Right atrium auricular region (tissue), 2 donors: ENCODE data around the gene SHBG. TPM values are rescaled to one million over a fixed set of nuclear protein-coding genes. Genes with fewer than 3 reads are reported as not detected.

Experiments used
- DNase-seq: peaks from one replicate; pipeline ENCODE4 v3.0.0-alpha.2; 2019; ENCODE audit warnings: low spot score
- H3K27ac ChIP-seq, 2 donors: fragments of 200-600 bp; sonication (generic); 1 replicate in 1 of 2; 2 replicates in 1 of 2; pipeline ENCODE4 v1.5.1; 2016 to 2019
- H3K27me3 ChIP-seq, 2 donors: fragments of 200-600 bp; sonication (generic); one replicate each; pipeline versions ENCODE4 v1.5.1 to v1.6.0; 2017 to 2019
- H3K36me3 ChIP-seq: fragments of 200-600 bp; sonication (generic); one replicate; pipeline ENCODE4 v1.5.1; 2016
- H3K4me1 ChIP-seq, 2 donors: fragments of 200-600 bp; sonication (generic); one replicate each; pipeline versions ENCODE4 v1.5.1 to v1.6.0; 2017 to 2019
- H3K4me3 ChIP-seq, 2 donors: fragments of 200-600 bp; sonication (generic); 1 replicate in 1 of 2; 2 replicates in 1 of 2; pipeline ENCODE4 v1.5.1; 2017 to 2019; ENCODE audit warnings: mild to moderate bottlenecking in 1 of 2, moderate library complexity in 1 of 2
- H3K9me3 ChIP-seq, 2 donors: fragments of 200-600 bp; sonication (generic); one replicate each; pipeline ENCODE4 v1.5.1; 2019
- total RNA-seq, 2 donors: library from RNA; depleted of rRNA; stranded (reverse); fragments of >200 nt; gene quantifications; one replicate each; pipeline ENCODE4 v1.1.0, GENCODE V29; 2016
- TF ChIP-seq, protein P1 (sequence below), 2 donors: fragments of 200-600 bp; sonication (generic); IDR thresholded peaks; one replicate each; pipeline ENCODE4 v1.5.1; 2019; ENCODE audit warnings: antibody characterized with exemption in 2 of 2

SHBG gene
- total RNA-seq, 2 donors from 2014 or later, result 0.39 TPM; not detected in 1

DNA sequence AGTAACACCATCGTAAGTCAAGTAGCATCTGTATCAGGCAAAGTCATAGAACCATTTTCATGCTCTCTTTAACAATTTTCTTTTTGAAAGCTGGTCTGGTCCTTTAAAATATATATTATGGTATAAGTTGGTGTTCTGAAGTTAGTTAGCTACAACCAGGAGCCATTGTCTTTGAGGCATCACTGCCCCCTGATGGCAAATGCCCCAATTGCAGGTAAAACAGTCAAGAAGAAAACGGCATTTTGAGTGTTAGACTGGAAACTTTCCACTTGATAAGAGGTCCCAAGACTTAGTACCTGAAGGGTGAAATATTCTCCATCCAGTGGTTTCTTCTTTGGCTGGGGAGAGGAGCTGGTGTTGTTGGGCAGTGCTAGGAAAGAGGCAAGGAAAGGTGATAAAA lies 43.3 kb downstream of the SHBG start:
- DNase-seq, result no peak
- TF ChIP-seq, protein P1, sequence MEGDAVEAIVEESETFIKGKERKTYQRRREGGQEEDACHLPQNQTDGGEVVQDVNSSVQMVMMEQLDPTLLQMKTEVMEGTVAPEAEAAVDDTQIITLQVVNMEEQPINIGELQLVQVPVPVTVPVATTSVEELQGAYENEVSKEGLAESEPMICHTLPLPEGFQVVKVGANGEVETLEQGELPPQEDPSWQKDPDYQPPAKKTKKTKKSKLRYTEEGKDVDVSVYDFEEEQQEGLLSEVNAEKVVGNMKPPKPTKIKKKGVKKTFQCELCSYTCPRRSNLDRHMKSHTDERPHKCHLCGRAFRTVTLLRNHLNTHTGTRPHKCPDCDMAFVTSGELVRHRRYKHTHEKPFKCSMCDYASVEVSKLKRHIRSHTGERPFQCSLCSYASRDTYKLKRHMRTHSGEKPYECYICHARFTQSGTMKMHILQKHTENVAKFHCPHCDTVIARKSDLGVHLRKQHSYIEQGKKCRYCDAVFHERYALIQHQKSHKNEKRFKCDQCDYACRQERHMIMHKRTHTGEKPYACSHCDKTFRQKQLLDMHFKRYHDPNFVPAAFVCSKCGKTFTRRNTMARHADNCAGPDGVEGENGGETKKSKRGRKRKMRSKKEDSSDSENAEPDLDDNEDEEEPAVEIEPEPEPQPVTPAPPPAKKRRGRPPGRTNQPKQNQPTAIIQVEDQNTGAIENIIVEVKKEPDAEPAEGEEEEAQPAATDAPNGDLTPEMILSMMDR (IDR thresholded peaks at IDR 0.05), result no peak
- H3K27ac ChIP-seq, result no peak overlapping the region
- H3K9me3 ChIP-seq, result peaks cover 0 to 6% of the 10 kb centered on the region in 2 donors
- peaks cover 65% of the 10 kb centered on the region for H3K36me3 ChIP-seq
- no peaks in the 10 kb centered on the region for H3K4me1 ChIP-seq
- no peak overlapping the region for H3K4me3 ChIP-seq
- H3K27me3 ChIP-seq, result no peaks in the 10 kb centered on the region

DNA sequence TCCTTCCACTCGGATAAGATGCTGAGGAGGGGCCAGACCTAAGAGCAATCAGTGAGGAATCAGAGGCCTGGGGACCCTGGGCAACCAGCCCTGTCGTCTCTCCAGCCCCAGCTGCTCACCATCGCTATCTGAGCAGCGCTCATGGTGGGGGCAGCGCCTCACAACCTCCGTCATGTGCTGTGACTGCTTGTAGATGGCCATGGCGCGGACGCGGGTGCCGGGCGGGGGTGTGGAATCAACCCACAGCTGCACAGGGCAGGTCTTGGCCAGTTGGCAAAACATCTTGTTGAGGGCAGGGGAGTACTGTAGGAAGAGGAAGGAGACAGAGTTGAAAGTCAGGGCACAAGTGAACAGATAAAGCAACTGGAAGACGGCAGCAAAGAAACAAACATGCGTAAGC lies 45.0 kb downstream of the SHBG start:
- H3K4me3 ChIP-seq, result no peak overlapping the region
- H3K4me1 ChIP-seq, result no peaks in the 10 kb centered on the region
- no peak overlapping the region for H3K27ac ChIP-seq
- H3K36me3 ChIP-seq, result peaks cover 57% of the 10 kb centered on the region
- no peaks in the 10 kb centered on the region for H3K27me3 ChIP-seq
- no peak for DNase-seq
- H3K9me3 ChIP-seq, result peaks cover 0 to 6% of the 10 kb centered on the region in 2 donors
- TF ChIP-seq, protein P1 (IDR thresholded peaks at IDR 0.05), result no peak

DNA sequence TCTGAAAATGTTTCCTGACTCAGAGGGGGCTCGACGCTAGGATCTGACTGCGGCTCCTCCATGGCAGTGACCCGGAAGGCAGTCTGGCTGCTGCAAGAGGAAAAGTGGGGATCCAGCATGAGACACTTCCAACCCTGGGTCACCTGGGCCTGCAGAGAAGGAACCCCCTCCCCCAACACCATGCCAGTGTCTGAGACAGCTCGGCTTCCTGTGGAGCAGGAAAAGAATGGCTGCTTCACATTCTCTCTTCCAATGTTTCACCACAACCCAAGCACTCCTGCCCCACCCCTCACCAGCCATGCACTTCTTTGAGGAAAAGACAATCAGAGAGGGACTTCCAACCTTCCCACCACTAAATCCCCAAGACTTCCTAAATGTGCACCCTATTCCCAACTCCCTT lies 46.6 kb downstream of the SHBG start:
- Histone ChIP-seq H3K4me1 (no peaks in the 10 kb centered on the region), H3K36me3 (peaks cover 42% of the 10 kb centered on the region), H3K9me3 (peaks cover 0 to 6% of the 10 kb centered on the region in 2 donors), H3K27ac (no peak overlapping the region), H3K4me3 (no peak overlapping the region), H3K27me3 (no peaks in the 10 kb centered on the region)
- TF ChIP-seq, protein P1 (IDR thresholded peaks at IDR 0.05), result no peak
- DNase-seq, result no peak

DNA sequence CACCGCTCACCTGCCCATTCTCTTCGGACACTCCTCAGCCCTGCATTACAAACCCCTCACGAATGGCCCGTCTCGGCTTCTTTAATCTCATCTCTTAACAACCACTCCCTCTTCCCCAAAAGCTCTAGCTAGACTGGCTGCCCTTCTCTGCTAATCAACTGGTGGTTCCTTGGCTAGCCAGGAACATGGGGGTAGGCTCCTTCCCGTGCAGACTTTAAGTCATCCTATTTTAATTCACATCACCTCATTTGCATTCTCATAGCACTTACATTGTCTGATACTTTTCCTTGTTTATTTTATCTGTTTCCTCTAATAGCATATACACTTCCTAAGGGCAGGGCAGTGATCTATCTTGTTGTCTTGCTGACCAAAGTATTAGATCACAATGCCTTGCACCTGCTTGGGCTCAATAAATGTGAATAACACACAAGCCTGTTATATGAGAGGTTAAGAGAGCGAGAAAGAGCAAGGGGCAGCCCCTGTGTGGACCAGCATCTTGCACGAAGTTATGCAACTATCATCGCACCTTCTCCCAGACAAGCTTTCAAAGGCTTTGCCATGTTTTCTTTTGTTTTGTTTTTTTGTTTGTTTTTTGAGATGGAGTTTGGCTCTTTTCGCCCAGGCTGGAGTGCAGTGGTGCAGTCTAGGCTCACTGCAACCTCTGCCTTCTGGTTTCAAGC lies 47.6 kb downstream of the SHBG start:
- Histone ChIP-seq H3K4me3 (no peak overlapping the region), H3K27ac (no peak overlapping the region), H3K36me3 (peaks cover 34% of the 10 kb centered on the region), H3K4me1 (no peaks in the 10 kb centered on the region), H3K9me3 (peaks cover 0 to 6% of the 10 kb centered on the region in 2 donors), H3K27me3 (no peaks in the 10 kb centered on the region)
- DNase-seq, result no peak
- TF ChIP-seq, protein P1 (IDR thresholded peaks at IDR 0.05), result no peak

Other genes starting within 250 kb of the SHBG start
- gene TNK1, start 249.0 kb upstream of the SHBG start, total RNA-seq, result 1 to 10 TPM; 4.1 to 4.8 TPM
- 10 to 100 TPM; 17.2 to 21.6 TPM for gene PLSCR3, start 235.6 kb upstream of the SHBG start, total RNA-seq
- 10 to 100 TPM; 43.4 to 64.8 TPM for gene TMEM256, start 226.0 kb upstream of the SHBG start, total RNA-seq
- 10 to 100 TPM in 1 of 2 donors, 1 to 10 TPM in 1; 6.3 to 12.2 TPM for gene NLGN2, start 222.3 kb upstream of the SHBG start, total RNA-seq
- not detected for gene SPEM1, start 209.8 kb upstream of the SHBG start, total RNA-seq
- gene SPEM2, start 204.5 kb upstream of the SHBG start, total RNA-seq, result not detected
- gene SPEM3, start 201.3 kb upstream of the SHBG start, total RNA-seq, result not detected
- gene TMEM102, start 194.7 kb upstream of the SHBG start, total RNA-seq, result 1 to 10 TPM; 3.7 to 5.6 TPM
- 10 to 100 TPM; 18.6 to 20.9 TPM for gene FGF11, start 190.6 kb upstream of the SHBG start, total RNA-seq
- 10 to 100 TPM; 15.8 to 19.0 TPM for gene CHRNB1, start 185.1 kb upstream of the SHBG start, total RNA-seq
- gene ZBTB4, start 150.5 kb upstream of the SHBG start, total RNA-seq, result 10 to 100 TPM; 50.5 to 67.3 TPM
- not detected for gene SLC35G6, start 148.7 kb upstream of the SHBG start, total RNA-seq
- 10 to 100 TPM; 28.4 to 41.2 TPM for gene POLR2A, start 145.8 kb upstream of the SHBG start, total RNA-seq
- 10 to 100 TPM; 39.6 to 50.2 TPM for gene TNFSF12, start 81.1 kb upstream of the SHBG start, total RNA-seq
- gene TNFSF13, start 71.4 kb upstream of the SHBG start, total RNA-seq, result 10 to 100 TPM; 11.0 to 16.9 TPM
- 10 to 100 TPM; 45.9 to 56.1 TPM for gene SENP3, start 68.2 kb upstream of the SHBG start, total RNA-seq
- 10 to 100 TPM; 16.2 to 54.2 TPM for gene CD68, start 50.5 kb upstream of the SHBG start, total RNA-seq
- gene MPDU1, start 46.3 kb upstream of the SHBG start, total RNA-seq, result 10 to 100 TPM; 55.4 to 81.1 TPM
- 10 to 100 TPM in 1 of 2 donors, 1 to 10 TPM in 1; 5.6 to 11.5 TPM for gene SOX15, start 40.0 kb upstream of the SHBG start, total RNA-seq
- gene FXR2, start 15.2 kb upstream of the SHBG start, total RNA-seq, result 10 to 100 TPM; 70.3 to 83.6 TPM
- 10 to 100 TPM; 56.0 to 78.5 TPM for gene SAT2, start 2.3 kb upstream of the SHBG start, total RNA-seq
- 1 to 10 TPM; 1.2 to 2.2 TPM for gene ATP1B2, start 20.8 kb downstream of the SHBG start, total RNA-seq
- gene TP53, start 57.4 kb downstream of the SHBG start, total RNA-seq, result 10 to 100 TPM; 12.9 to 20.1 TPM
- gene WRAP53, start 58.3 kb downstream of the SHBG start, total RNA-seq, result 1 to 10 TPM; 3.7 to 6.1 TPM
- 1 to 10 TPM; 2.1 to 5.9 TPM for gene EFNB3, start 75.1 kb downstream of the SHBG start, total RNA-seq
- under 1 TPM in 1 of 2 donors, not detected in 1; 0.08 TPM for gene DNAH2, start 87.6 kb downstream of the SHBG start, total RNA-seq
- 10 to 100 TPM; 11.0 to 11.1 TPM for gene KDM6B, start 204.1 kb downstream of the SHBG start, total RNA-seq
- 10 to 100 TPM; 42.5 to 53.2 TPM for gene TMEM88, start 224.9 kb downstream of the SHBG start, total RNA-seq
- 10 to 100 TPM; 77.1 to 85.0 TPM for gene NAA38, start 227.4 kb downstream of the SHBG start, total RNA-seq
- gene CYB5D1, start 227.9 kb downstream of the SHBG start, total RNA-seq, result 1 to 10 TPM; 5.1 to 6.8 TPM